Activated naive CD8-positive, alpha-beta T cell (primary cell): ENCODE data around the gene NISCH.
"Not testable (repeated sequence)": the region's sequence is repeated elsewhere in the genome, so short reads cannot be mapped to it uniquely, and the experiment has no call there.

Experiments used
- H3K27ac Mint-ChIP-seq: one replicate; pipeline ENCODE4 v1.8.0; 2021; ENCODE audit warnings: mixed read lengths
- H3K27me3 Mint-ChIP-seq: one replicate; pipeline ENCODE4 v1.8.0; 2021; ENCODE audit warnings: mixed read lengths
- H3K36me3 Mint-ChIP-seq: one replicate; pipeline ENCODE4 v1.8.0; 2021; ENCODE audit warnings: mixed read lengths
- H3K4me1 Mint-ChIP-seq: one replicate; pipeline ENCODE4 v1.8.0; 2021; ENCODE audit warnings: low read depth, mixed read lengths
- H3K4me3 Mint-ChIP-seq: one replicate; pipeline ENCODE4 v1.8.0; 2021; ENCODE audit warnings: mild to moderate bottlenecking, mixed read lengths
- H3K9me3 Mint-ChIP-seq: one replicate; pipeline ENCODE4 v1.8.0; 2021; ENCODE audit warnings: low read depth, mixed read lengths

NISCH gene

DNA sequence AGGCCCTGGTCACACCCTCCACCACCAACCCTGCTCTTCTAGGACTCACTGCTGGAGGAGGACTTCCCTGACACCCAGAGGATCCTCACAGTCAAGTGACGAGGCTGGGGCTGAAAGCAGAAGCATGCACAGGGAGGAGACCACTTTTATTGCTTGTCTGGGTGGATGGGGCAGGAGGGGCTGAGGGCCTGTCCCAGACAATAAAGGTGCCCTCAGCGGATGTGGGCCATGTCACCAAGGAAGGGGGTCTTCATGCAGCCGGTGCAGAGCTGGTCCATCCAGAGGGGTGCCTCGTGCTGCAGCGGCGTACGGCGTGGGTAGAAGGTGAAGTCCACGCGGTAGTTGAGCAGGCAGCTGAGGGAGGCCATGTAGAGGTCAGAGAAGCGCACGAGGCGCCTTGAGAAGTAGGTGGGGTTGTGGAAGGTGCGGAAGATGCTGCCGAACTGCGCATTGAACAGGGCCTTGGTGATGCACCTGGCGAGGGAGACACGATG lies 68.9 kb downstream of the NISCH start:
- Mint-ChIP-seq H3K27ac (no peak overlapping the region), H3K9me3 (no peaks in the 10 kb centered on the region), H3K27me3 (no peaks in the 10 kb centered on the region), H3K36me3 (no peaks in the 10 kb centered on the region), H3K4me1 (no peaks in the 10 kb centered on the region), H3K4me3 (no peak overlapping the region)

DNA sequence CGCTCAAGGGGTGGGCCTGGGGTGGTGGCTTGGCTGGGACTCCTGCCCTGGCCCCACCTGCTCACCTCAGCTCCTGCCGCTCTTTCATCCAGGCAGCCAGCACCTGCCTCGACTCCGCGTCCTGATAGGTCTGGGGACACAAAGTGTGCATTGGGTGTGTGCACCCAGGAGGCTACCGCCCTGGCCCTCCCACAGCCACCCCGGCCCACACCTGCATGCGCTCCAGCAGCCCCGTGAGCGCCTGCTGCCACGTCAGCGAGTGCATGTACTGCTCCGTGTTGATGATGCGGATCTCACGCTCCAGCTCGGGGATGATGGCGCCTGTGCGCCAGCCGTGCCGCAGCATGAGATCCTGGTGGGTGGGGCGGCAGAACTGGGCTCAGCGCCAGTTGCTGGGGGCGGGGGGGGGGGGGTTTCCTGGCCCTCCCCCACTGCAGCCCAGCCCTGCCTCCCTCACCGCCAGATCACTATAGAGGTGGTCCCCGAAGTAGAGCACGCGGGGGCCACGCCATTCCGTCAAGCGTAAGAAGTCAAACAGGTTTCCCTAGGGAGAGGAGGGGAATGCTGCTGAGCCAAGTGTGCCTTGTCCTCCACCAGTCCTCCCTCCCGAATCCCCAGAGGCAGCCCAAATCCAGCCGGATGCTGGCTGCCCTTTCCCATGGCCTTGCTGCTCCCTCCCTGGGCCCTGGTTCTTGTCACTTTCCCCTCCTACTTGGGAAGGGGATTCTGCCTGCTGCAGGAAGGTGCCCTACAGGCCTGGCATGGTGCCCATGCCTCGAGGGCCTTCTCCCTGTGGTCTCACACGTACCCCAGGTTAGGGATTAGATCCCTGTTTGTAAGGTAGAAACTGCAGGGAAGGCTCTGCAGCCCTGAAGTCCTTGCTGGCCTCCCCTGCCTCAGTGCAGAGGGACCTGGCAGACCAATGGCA lies 69.6 kb downstream of the NISCH start:
- H3K36me3 Mint-ChIP-seq = no peaks in the 10 kb centered on the region
- no peaks in the 10 kb centered on the region for H3K9me3 Mint-ChIP-seq
- no peak overlapping the region for H3K27ac Mint-ChIP-seq
- no peaks in the 10 kb centered on the region for H3K4me1 Mint-ChIP-seq
- H3K4me3 Mint-ChIP-seq = no peak overlapping the region
- H3K27me3 Mint-ChIP-seq = no peaks in the 10 kb centered on the region

DNA sequence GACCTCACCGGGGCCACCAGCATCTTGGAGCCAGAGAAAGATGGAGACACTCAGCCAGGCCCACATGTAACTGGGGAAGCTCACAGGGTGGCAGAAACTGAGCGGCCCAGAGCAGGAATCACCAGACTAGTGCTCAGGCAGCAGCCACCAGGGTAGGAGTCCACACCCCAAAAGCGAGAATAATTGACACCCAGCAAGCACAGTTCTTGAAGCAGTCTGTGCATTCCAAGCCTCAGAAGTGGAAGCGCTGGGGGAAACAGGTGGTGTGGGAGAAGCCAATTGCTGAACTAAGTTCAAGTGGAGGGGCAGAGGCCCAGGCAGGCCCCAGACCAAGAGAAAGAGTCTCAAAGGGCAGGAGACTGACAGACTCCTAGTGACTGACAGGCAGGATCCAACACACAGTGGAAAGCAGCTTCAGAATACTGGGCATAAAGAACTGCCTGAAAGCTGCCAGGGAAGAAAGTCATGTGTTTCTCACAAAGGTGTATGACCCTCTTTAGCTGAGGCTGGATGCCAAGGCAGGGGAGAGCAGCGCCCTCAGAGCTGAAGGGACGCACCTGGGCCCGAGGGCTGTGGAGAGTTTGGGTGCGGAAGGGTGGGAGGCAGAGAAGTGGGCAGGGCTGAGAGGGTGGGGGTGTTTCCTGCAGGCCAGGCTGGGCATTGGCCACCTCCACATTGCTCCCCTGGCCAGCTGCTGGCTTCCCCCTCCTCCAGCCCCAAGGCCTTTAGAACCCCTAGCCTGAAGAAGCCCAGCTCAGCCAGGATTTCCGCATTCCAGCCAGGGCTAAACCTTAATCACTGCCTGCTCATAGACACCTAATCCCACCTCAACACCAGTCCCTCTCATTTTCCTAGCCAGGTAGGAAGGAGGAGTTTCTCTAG lies 70.5 kb downstream of the NISCH start:
- Mint-ChIP-seq H3K27ac (no peak overlapping the region), H3K36me3 (no peaks in the 10 kb centered on the region), H3K27me3 (no peaks in the 10 kb centered on the region), H3K4me3 (no peak overlapping the region), H3K4me1 (no peaks in the 10 kb centered on the region), H3K9me3 (no peaks in the 10 kb centered on the region)

DNA sequence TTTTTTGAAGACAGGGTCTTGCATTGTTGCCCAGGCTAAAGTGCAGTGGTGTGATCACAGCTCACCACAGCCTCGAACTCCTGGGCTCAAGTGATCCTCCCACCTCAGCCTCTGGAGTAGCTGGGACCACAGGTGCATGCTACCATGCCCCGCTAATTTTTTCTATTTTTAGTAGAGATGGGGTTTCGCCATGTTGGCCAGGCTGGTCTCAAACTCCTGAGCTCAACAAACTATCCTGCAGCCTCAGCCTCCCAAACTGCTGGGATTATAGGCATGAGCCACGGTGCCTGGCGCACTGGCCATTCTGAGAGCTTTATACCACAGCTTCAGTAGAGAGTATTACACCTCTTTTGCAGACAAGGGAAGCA lies 71.3 kb downstream of the NISCH start:
- H3K4me3 Mint-ChIP-seq, H3K9me3 Mint-ChIP-seq, H3K4me1 Mint-ChIP-seq, H3K36me3 Mint-ChIP-seq, H3K27ac Mint-ChIP-seq, H3K27me3 Mint-ChIP-seq: not testable (repeated sequence)

DNA sequence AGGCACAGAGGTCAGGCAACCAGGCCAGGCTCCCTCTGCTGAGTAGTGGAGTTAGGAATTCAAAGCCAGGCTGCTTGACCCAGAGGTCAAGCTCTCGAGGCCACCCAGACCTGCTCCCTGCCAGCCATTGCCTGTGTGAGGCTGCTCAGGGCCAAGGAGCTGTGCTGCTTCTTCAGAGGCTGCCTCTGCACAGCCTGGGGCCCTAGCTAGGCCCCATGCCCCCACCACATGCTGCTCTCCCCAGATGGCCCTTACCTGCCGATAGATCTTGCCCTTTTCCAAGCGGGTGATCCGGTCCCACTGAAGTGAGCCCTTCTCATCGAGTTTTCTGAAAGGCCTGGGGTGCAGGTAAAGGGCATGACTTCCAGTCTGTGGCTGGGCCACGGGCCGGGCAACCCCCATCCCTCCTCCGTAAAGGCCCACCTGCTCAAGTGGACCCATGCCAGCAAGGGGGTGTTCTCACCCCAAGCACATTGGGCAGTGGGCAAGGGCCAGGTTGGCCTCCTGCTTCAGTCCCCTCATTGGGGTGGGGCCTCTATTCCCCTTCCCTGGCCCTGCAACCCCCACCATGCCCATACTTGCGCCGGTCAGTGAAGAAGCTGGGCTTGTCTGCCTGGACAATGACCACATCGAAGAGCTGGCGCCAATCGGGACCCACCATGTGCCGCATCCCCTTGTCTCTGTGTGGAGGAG lies 71.8 kb downstream of the NISCH start:
- H3K27me3 Mint-ChIP-seq = no peaks in the 10 kb centered on the region
- no peaks in the 10 kb centered on the region for H3K9me3 Mint-ChIP-seq
- no peak overlapping the region for H3K4me3 Mint-ChIP-seq
- no peak overlapping the region for H3K27ac Mint-ChIP-seq
- no peaks in the 10 kb centered on the region for H3K4me1 Mint-ChIP-seq
- H3K36me3 Mint-ChIP-seq = no peaks in the 10 kb centered on the region

DNA sequence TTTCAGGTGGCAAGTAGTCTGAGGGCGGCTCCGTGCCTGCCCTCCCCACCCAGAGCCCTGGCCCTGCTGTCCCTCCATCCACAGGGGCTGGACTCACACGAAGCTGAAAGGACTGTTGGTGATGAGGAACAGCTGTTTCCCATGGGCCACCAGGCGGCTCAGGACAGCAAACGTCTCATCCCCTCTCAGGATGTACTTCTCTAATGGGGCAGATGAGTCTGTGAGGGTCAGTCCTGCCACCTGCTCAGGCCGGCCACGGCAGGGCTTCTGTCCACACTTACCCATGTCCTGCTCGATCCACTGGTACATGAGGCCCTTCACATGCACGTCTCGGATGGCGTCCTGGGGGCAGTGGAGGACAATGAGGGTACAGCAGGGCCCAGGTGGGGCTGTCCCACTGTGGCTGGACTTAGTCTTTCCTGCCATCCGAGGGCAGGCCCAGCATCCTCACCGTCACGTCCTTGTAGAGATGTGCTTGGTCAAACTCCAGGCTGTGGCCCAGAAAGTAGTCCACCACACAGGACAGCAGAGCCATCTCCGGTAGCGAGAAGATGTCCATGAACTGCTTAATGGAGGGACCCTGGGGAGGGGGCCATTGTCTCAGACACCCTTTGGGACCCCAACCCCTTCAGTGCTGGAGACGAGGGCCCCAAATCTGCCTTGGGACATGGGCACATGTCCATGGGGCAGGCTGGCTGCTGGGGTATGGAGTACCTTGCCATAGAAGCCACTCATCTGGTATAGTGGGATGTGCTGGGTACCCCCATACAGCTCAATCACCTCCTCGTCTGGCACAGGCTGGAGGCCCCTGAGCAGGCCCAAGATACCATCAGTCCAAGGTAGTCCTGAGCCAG lies 72.6 kb downstream of the NISCH start:
- Mint-ChIP-seq H3K4me3 (no peak overlapping the region), H3K36me3 (no peaks in the 10 kb centered on the region), H3K27ac (no peak overlapping the region), H3K9me3 (no peaks in the 10 kb centered on the region), H3K27me3 (no peaks in the 10 kb centered on the region), H3K4me1 (peaks cover 4% of the 10 kb centered on the region)

DNA sequence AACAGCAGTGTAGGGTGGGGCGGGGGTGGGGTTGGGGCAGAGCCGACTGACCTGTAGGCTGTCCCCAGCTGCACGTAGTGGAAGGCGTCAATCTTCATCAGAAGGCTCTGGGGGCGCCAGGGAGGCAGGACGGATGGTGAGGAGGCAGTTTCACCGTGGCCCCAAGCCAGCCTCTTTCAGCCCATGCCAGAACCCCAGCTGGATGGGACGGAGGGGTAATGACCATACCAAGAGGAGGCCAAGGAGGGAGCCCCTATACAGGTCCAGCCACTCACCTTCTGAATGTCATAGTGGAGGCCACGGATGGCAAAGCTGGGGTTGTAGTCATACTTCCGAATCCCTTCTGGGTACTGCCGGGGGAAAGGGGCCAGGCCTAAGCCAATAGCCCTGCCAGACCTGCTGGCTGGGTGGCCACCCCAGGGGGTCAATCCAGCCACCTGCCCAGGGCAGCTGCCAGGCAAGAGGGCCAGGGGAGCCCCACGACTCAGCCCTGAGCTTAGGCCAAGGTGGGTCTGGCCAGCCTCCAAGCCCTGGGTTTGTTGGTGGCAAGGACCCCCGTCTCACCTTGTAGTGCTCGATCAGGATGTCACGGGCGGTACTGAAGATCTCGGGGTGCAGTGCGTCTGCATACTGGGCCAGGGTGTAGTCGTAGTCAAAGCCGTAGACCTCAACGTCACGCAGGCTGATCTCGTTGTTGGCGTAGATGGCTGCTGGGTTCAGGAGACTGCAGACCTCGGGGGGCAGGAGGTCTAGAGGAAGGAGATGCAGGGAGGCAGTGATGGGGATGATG lies 73.4 kb downstream of the NISCH start:
- H3K4me1 Mint-ChIP-seq = peaks cover 4% of the 10 kb centered on the region
- H3K27me3 Mint-ChIP-seq = no peaks in the 10 kb centered on the region
- no peaks in the 10 kb centered on the region for H3K36me3 Mint-ChIP-seq
- H3K9me3 Mint-ChIP-seq = no peaks in the 10 kb centered on the region
- no peak overlapping the region for H3K4me3 Mint-ChIP-seq
- no peak overlapping the region for H3K27ac Mint-ChIP-seq

DNA sequence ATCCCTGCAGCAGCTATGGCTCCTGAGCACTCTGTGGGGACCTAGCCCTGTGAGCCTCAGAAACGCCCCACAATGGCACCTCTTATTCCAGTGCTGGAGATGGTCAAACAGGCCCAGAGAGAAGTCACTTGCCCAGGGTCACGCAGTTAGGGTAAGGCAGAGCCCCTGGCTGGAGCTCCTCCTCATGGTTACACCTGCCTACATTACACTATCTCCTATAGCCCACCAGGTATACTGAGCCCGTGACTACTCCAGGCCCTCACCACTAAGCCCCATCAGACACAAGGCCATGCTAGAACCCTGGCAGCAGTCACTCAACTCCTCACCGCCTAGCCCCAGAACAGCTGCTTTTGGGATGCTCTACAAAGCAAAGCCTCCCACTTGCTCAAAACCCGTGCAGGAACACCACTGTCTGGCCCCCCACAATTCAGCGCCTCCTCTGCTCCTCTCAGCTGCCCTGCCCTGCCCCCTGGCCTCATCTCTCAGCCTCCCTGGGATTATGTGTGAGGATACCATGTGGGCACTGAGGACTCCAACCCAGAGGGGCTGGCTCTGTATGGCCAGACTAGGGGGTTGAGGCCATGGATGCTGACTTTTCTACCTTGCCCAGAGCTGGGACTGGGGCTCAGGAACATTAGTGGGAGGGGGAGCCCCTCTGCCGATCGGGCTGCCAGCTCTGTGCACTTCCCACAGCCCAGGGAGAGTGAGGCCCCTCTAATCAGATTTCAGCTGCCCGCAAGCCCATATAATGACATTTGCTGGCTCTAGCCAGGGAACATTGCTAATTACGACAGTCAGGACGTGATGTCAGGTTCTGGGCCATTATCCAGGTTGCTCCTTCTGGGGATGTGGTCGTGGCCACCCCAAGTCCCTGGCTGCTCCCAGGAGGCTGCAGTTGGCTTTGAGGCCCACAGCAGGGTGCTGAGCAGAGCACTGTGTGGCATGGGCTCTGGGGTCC lies 74.3 kb downstream of the NISCH start:
- Mint-ChIP-seq H3K4me3 (no peak overlapping the region), H3K27me3 (no peaks in the 10 kb centered on the region), H3K36me3 (no peaks in the 10 kb centered on the region), H3K27ac (no peak overlapping the region), H3K9me3 (no peaks in the 10 kb centered on the region), H3K4me1 (peaks cover 6% of the 10 kb centered on the region)

DNA sequence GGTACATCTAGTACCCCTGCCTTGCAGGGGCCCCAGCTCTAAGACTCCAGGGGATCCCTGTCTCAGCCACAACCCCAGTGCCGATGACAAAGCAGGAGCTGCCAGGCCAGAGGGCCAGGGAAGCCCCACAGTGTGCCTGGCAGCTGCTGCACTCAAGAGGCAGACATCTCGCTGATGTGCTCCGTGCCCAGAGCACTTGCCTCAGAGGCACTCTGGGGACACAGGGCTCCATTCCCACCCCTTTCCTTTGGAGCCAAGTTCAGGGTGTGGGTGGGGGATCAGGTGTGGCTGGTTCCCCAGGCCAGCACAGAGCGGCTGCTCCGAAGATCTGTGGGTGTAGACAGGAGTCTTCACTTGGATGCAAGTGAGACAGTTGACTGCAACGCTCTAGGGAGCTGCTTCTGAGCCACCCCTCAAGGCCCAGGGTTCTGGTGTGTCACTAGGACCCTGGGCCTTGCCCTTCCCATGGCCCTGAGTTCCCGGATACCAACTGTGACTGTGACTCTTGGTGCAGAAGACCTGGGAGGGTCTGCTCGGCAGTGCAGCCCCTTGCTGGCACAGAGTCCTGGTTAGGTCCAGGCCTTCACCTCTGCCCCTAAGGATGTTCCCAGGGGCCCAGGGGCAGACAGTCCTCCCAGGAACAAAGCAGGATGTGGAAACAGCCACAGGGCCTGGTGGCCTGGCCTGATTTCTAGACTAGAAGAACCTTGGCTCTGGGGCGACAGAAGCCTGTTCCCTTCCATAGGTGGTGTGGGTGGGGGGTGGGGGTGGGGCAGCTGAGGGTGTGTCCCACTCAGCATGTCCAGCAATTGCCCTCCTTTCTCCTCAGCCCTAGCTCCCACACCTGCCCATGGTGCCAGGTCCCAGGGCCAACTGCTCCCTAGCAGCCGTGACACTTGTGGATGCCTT lies 75.8 kb downstream of the NISCH start:
- Mint-ChIP-seq H3K9me3 (no peaks in the 10 kb centered on the region), H3K27ac (no peak overlapping the region), H3K4me3 (no peak overlapping the region), H3K36me3 (no peaks in the 10 kb centered on the region), H3K27me3 (no peaks in the 10 kb centered on the region), H3K4me1 (peaks cover 14% of the 10 kb centered on the region)

DNA sequence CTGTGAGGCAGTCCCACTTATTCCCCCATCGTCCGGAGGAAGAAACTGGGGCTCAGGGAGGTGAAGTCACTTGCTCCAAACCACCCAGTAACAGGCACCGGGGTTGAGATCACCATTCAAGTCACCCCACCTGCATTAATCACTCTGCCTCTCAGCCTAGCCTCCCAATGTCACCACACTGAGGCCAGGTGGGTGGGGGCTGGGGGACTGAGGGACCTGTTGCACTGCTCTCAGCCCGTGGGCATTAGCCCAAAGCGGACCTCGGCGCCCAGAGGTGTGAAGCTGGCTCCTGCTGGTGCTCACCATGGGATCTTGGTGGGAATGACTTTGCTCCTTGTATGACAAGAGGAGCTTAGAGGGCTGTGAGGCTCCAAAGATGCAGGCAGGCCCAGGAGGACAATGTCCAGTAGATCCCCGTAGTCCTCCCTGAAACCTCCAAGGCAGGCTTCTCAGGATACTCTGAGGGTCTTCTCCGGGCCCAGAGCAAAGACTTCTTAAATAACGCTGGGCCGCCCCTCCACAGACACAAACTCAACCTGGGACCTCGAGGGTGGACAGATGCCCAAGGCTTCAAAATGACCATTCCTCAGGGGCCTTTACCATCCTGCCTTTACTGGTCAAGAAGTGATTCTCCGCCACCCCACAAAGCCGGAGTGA lies 76.6 kb downstream of the NISCH start:
- no peaks in the 10 kb centered on the region for H3K36me3 Mint-ChIP-seq
- peak overlapping the region; percentile 82 for H3K4me3 Mint-ChIP-seq
- no peak overlapping the region for H3K27ac Mint-ChIP-seq
- no peaks in the 10 kb centered on the region for H3K27me3 Mint-ChIP-seq
- H3K4me1 Mint-ChIP-seq = peaks cover 17% of the 10 kb centered on the region
- no peaks in the 10 kb centered on the region for H3K9me3 Mint-ChIP-seq

DNA sequence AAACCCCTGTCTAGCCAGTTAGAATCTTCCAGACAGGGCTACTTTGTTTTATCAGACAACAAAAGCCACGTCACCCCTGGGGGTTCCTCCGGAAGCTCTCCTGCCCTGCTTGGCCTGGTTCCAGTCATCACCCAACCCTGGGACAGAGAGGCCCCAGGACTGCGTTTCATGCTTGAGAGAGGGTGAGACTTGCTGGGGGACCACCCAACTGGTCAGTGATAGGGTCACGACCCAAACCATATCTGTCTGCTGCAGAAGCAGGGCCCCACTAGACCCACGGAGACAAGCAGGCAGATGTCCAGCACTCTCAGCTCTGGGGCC lies 77.1 kb downstream of the NISCH start:
- Mint-ChIP-seq H3K27ac (peak overlapping the region; percentile 50), H3K9me3 (no peaks in the 10 kb centered on the region), H3K27me3 (no peaks in the 10 kb centered on the region), H3K36me3 (no peaks in the 10 kb centered on the region), H3K4me3 (peak overlapping the region; percentile 82), H3K4me1 (peaks cover 19% of the 10 kb centered on the region)
